GM12874 (cell line): ENCODE data around the gene PODXL.

Experiments used
- CTCF ChIP-seq: IDR thresholded peaks from 2 replicates; pipeline ENCODE4 v1.5.1; 2011; ENCODE audit warnings: low read depth, mild to moderate bottlenecking, control low read depth, low read length, moderate library complexity; ENCODE audit not compliant: insufficient read depth

The PODXL gene

GRCh38 chr7:131501930-131502685 is 54.3 kb downstream of the PODXL start:
- TF ChIP-seq CTCF: no peak

- TF ChIP-seq CTCF: no peak
These were observed 55.0 kb downstream of the PODXL start for GRCh38 chr7:131501422-131501821.

- TF ChIP-seq CTCF: no peak
These were observed 56.1 kb downstream of the PODXL start for GRCh38 chr7:131500357-131500756.

- no peak for TF ChIP-seq CTCF
These were observed 56.6 kb downstream of the PODXL start for GRCh38 chr7:131499801-131500200.

- no peak for TF ChIP-seq CTCF
These were observed 58.1 kb downstream of the PODXL start for GRCh38 chr7:131498237-131498885.

- TF ChIP-seq CTCF: no peak
These were observed 59.0 kb downstream of the PODXL start for GRCh38 chr7:131497454-131497853.

- no peak for TF ChIP-seq CTCF
These were observed 60.5 kb downstream of the PODXL start for GRCh38 chr7:131495669-131496498.
